Ammon's horn (tissue), 1 donor: Measurements from ENCODE around the gene RMI1.

Experiments used
- DNase-seq: peaks from one replicate; pipeline ENCODE4 v3.0.0-alpha.2; 2016; ENCODE audit warnings: low spot score

Gene RMI1

GRCh38 chr9:83969602-83970001 lies 11.0 kb upstream of the RMI1 start:
- no peak for DNase-seq

- DNase-seq = no peak
These were observed 9.1 kb upstream of the RMI1 start for GRCh38 chr9:83971485-83971884.

DNA sequence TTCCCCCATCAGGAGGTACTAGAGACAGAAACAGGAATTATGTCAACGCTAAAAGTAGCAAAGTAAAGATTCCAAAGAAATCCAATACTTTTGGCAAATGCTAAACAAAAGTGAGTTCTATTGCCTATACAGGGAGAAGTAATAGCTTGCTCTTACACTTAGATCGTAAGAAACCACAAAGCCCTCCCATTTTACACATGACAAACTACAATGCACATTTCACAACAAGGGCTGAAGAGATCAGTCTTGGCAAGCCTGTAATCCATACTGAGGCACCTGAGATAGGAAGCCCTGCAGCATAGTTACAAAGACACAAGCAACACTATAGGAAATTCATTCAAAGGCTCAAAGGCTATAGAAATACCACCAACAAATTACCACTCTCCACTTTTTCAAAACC lies 8.3 kb upstream of the RMI1 start:
- no peak for DNase-seq

DNA sequence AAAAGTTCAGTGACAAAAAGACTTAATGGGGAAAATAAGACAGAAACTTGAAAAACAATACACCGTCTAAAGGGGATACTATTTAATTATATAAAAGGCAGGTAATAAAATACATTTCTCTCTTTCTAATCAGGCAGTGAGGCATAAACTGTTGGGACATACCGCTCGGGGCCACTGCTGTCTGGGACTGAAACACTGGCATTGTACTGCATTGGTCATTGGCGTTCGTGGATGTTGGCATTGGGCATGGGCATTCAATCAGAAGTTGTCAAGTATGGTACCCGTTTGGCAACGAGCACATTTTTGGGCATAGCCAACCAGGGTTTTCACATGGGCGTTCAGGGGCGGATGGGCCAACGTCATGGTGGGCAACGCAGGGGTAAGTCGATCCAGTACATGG lies 5.3 kb upstream of the RMI1 start:
- DNase-seq = no peak

GRCh38 chr9:83976372-83976771 lies 4.2 kb upstream of the RMI1 start:
- no peak for DNase-seq

DNA sequence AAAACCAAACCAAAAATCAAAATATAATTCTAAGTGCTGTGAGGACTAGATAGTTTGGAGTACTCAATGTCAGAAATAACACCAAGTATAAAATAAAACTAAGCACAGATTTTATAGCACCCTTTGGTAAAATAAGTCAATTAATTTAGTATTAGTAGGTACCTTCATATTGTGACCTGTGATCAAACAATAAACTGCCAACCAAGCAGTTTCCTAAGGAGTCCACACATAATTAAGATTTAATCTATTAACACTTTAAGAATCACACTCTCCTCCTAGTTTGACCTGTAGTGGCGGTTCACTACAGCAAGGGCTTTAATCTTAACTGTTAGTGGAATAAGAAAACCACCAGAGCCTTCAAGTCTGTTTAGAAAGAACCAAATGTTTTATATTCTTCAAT lies 3.4 kb upstream of the RMI1 start:
- no peak for DNase-seq

DNA sequence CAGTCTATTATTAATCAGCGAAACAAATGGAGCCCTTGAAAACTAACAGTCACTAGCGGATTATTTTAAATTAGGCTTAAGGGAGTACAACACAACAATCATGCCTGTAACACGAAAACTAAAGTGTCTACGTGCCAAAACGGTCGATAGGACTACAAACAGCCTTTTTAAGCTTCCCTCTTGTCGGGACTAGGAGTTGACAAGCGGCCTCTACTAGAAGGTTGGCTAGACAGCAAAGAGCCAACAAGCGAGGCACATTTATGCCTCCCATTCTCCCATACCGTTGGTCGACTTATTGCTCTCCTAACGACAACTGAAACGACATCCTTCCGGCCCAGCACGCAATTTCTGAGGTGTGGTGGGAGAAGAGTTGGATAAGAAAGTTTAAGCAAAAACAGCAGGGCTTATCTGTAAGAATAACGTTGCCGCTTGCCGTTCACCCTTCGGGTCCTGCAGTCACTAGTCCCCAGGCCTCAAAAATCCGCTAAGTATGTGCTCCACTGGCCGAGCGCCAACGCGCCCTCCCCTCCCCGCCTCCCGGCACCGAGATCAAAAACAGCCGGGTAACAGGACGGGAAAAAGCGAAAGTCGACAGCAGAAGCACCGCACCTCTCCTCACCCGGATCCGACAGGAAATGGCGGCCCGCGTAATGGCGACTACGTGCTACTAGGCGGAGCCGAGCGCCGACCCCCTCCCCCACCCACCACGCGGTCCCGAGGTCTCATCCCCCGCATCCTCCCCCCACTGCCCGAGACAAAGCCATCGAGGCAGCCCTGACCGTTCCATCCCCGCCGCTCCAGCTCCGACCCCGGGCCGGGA lies 1.4 kb upstream of the RMI1 start:
- DNase-seq = peak; percentile 86

DNA sequence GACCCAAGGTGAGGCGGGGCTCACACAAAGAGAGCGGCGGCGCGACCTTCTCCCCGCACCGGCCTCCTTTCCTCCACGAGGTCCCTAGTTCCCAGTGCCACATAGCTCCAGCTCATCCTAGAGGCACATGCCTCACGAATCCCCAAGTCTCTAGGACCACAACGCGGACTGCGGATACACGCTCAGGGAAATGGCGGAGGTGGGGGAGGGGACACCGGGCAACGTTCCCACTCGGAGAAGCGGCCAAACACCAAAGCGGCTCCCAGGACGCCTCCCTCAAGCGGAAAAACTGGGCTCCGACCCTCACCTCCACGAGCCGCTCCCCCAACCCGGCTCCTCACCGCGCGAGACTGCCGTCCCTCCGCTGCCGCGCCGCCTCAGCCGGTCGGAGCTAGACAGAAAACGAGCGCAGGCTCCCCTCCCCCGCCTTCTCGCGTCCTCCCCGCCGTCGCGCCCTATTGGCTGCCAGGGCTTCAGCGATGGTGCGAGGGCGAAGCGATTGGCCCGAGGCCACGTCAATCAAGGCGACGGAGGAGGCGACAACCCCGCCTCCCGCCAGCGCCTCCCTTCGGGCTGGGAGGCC lies 702 bp upstream of the RMI1 start, which contains the start of gene HNRNPK:
HNRNPK (minus strand) TSS at position 404 of the 583 bp plus-strand sequence. CDS start 1,963 bp downstream, outside the sequence.
- DNase-seq = peak; percentile 98

- peak; percentile 28 for DNase-seq
These were observed 694 bp downstream of the RMI1 start for GRCh38 chr9:83981126-83981871.

DNA sequence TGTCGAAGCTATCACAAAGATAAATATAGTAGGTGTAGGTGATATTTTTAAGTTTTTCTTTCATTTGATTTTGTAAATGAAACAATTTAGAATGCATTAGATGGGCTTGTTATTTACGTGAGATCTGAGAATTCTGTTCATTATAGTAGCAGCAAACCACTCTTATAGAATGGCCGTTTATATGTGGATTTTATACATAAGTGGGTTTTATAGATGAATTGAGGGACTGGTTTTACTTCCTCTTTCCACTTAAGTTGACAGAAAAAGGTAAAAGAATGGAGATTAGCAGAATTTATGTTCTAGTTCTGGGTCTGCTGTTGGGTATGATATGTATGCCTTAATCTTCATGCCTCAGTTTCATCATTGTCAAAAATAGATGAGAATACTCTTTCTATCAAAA lies 5.6 kb downstream of the RMI1 start:
- no peak for DNase-seq

GRCh38 chr9:83986765-83987401 lies 6.3 kb downstream of the RMI1 start:
- DNase-seq = no peak

- DNase-seq = no peak
These were observed 6.8 kb downstream of the RMI1 start for GRCh38 chr9:83987402-83987791.

GRCh38 chr9:83988411-83988810 lies 7.8 kb downstream of the RMI1 start:
- DNase-seq = no peak

DNA sequence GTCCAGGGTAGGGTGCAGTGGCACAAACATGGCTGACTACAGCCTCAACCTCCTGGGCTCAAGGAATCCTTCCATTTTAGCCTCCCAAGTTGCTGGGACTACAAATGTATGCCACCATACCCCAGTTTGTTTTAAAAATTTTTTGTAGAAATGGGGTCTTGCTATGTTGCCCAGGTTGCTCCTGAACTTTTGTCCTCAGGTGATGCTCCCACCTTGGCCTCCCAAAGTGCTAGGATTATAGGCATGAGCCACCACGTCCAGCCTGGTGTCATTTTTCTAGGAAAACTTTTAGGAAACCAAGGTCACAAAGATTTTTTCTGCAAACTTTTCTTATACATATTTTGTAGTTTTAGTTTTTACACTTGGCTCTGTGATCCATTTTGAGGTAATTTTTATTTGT lies 10.8 kb downstream of the RMI1 start:
- DNase-seq = no peak

DNA sequence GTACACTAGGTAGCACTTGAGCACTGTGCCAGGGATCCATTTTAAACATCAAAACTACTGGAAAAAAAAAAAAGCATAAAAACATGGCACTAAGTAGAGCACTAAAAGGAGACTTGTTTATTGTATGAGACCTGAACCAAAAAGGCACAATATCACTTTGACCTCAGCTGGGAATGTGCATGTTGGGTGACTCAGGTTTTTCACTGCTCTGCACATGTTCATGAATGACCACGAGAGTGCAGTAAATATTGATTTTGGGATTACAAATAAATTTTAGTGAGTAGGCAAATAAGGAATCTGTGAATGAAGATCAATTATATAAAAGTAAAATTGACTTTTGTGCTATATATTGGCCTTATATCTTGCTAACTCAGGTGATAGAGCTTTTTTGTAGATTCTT lies 11.8 kb downstream of the RMI1 start:
- no peak for DNase-seq

DNA sequence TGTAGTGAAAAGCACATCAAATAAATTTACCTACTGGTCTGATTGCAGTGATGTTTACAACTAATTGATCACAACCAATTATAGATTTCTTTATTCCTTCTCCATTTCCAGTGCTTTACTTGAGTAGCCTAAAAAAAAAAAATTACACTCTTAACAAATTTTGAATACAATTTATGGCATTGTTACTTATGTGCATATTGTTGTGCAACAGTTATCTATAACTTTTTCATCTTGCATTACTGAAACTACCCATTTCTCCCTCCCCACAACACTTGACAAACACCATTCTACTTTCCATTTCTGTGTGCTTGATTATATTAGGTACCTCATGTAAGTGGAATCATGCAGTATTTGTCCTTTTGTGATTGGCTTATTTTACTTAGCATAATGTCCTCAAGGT lies 12.3 kb downstream of the RMI1 start:
- DNase-seq = no peak

- DNase-seq = no peak
These were observed 15.5 kb downstream of the RMI1 start for GRCh38 chr9:83996126-83996525.

- DNase-seq = no peak
These were observed 18.7 kb downstream of the RMI1 start for GRCh38 chr9:83999141-83999918.

DNA sequence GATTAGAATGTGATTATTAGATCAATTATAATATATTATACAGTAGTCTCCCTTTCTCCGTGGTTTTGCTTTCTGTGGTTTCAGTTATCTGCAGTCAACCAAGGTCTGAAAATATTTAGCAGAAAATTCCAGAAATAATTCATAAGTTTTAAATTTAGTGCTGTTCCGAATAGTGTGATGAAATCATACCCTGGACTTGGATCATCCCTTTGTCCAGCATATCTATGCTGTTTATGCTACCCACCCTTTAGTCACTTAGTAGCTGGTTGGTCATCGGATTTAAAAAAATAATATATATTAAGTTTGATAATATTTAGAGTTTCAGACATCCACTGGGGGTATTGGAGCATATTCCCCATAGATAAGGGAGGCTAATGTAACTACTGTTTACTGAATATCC lies 19.6 kb downstream of the RMI1 start:
- no peak for DNase-seq

- DNase-seq = peak; percentile 10
These were observed 21.0 kb downstream of the RMI1 start for GRCh38 chr9:84001621-84002020.

DNA sequence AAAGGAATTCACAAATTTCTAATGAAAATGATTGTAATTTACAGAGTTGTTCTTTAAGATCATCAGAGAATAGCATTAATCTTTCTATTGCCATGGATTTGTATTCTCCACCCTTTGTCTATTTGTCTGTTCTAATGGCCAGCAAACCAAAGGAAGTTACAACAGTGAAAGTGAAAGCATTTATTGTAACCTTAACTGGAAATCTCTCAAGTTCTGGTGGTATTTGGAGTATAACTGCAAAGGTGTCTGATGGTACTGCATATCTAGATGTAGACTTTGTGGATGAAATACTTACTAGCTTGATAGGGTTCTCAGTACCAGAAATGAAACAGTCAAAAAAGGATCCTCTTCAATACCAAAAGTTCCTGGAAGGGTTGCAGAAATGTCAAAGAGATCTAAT lies 21.7 kb downstream of the RMI1 start:
- no peak for DNase-seq

DNA sequence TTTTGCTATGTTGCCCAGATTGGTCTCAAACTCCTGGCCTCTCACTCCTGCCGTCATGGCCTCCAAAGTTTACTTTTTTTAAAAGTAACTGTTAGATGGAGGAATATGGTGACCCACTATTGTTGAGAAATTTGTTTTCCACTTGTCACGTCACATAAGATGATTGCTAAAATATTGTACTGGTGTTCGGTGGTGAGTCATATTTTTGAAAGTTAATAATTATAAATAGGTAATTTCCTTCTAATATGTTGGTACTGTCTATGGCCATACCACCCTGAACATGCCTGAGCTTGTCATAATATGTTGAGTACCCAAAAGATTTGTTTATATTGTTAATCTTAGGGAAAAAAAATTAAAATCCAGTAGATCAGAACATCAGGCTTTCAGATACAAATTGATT lies 22.6 kb downstream of the RMI1 start:
- no peak for DNase-seq
